HepG2 (cell line): ENCODE results near the gene DENND5B. TPM values are rescaled to one million over a fixed set of nuclear protein-coding genes. Genes with fewer than 3 reads are reported as not detected.

Experiments used
- ATAC-seq: fragments of 200-7000 bp; cut with Tn5 transposase; 3 replicates; pipeline ENCODE4 v1.9.1; 2020; ENCODE audit warnings: mild to moderate bottlenecking, moderate library complexity
- BruUV-seq: library from RNA; stranded (reverse); fragments of 400-500 nt; replicated peaks from 2 replicates; lab custom pipeline; 2021; lab: Mats Ljungman, UMichigan
- CTCF ChIA-PET: fragments of 300-600 bp; formaldehyde crosslinking; extraction: SDS; loops from one replicate; lab custom pipeline; 2021; ENCODE audit warnings: low total read pairs, inconsistent platforms, low intra/inter-chr PET ratio; lab: Yijun Ruan, JAX
- POLR2A ChIA-PET: fragments of 350-600 bp; sonication (Branson Sonifier 250); formaldehyde crosslinking; loops from one replicate; lab custom pipeline; 2020; ENCODE audit warnings: antibody characterized with exemption, inconsistent platforms; lab: Yijun Ruan, JAX
- DNase-seq: peaks from one replicate; pipeline ENCODE4 v3.0.0-alpha.2; 2015; ENCODE audit warnings: low spot score
- FAIRE-seq: peaks from 3 replicates; lab custom pipeline; 2011; peaks lifted over from hg19 to GRCh38; lab: Jason Lieb, UNC
- H2AFZ ChIP-seq: one replicate; pipeline ENCODE4 v1.6.1; 2011; ENCODE audit warnings: low read length, inconsistent platforms
- H3K27ac ChIP-seq: fragments of 300-600 bp; 3 replicates; pipeline ENCODE4 v1.8.0; 2011; ENCODE audit warnings: mixed run types, mild to moderate bottlenecking, mixed read lengths, low read length, inconsistent platforms; ENCODE audit not compliant: insufficient read depth; ENCODE audit errors: extremely low read length
- H3K27me3 ChIP-seq, 2 experiments: fragments of 200-600 bp in 1 of 2; 2 replicates in 1 of 2; 3 replicates in 1 of 2; pipeline versions ENCODE4 v1.6.0 to v1.8.0; 2011; ENCODE audit warnings: low read length in 2 of 2, mild to moderate bottlenecking in 2 of 2, moderate library complexity in 2 of 2, inconsistent platforms in 1 of 2; ENCODE audit not compliant: insufficient read depth in 2 of 2, control insufficient read depth in 1 of 2
- H3K36me3 ChIP-seq, 2 experiments: fragments of 200-600 bp in 1 of 2; replicated peaks in 1 of 2; 2 replicates in 1 of 2; 3 replicates in 1 of 2; pipeline versions ENCODE4 v1.5.1 to v1.8.0; 2011; ENCODE audit warnings: low read length in 2 of 2, inconsistent platforms in 1 of 2; ENCODE audit not compliant: insufficient read depth in 2 of 2, control insufficient read depth in 1 of 2
- H3K4me1 ChIP-seq: 2 replicates; pipeline ENCODE4 v1.5.1; 2012; ENCODE audit warnings: low read length, inconsistent platforms; ENCODE audit not compliant: insufficient read depth
- H3K4me2 ChIP-seq: 2 replicates; pipeline ENCODE4 v1.6.0; 2011; ENCODE audit warnings: low read depth, low read length, inconsistent platforms
- H3K4me3 ChIP-seq, 3 experiments: fragments of 200-600 bp in 1 of 3; sonication (generic), shearing (Covaris generic) in 1 of 3; replicated peaks in 1 of 3; 2 replicates each; pipeline ENCODE4 v1.5.1; 2011 to 2016; ENCODE audit warnings: low read length in 3 of 3, inconsistent platforms in 2 of 3, low read depth in 2 of 3, mild to moderate bottlenecking in 2 of 3, control low read depth in 1 of 3, mixed read lengths in 1 of 3; ENCODE audit not compliant: insufficient read depth in 1 of 3
- H3K79me2 ChIP-seq: one replicate; pipeline ENCODE4 v1.6.1; 2011; ENCODE audit warnings: low read length, inconsistent platforms; ENCODE audit not compliant: insufficient read depth
- H3K9ac ChIP-seq: 2 replicates; pipeline ENCODE4 v1.6.0; 2011; ENCODE audit warnings: mild to moderate bottlenecking, low read depth, low read length, inconsistent platforms; ENCODE audit not compliant: insufficient read depth
- H3K9me3 ChIP-seq: 2 replicates; pipeline ENCODE4 v1.5.1; 2012; ENCODE audit warnings: mild to moderate bottlenecking, low read length
- H4K20me1 ChIP-seq: 2 replicates; pipeline ENCODE4 v1.6.0; 2011; ENCODE audit warnings: inconsistent platforms, mild to moderate bottlenecking, low read length, moderate library complexity; ENCODE audit not compliant: insufficient read depth
- CENPX ChIP-seq: sonication (generic); formaldehyde crosslinking; IDR thresholded peaks from 2 replicates; pipeline ENCODE4 v1.9.0; 2021; ENCODE audit warnings: mild to moderate bottlenecking, missing genetic modification reagents, moderate library complexity
- KDM5A ChIP-seq: fragments of 200-600 bp; sonication (generic); IDR thresholded peaks from 2 replicates; pipeline ENCODE4 v1.7.0; 2018; ENCODE audit warnings: antibody characterized with exemption, mild to moderate bottlenecking, low read length, borderline replicate concordance
- KMT2A ChIP-seq: sonication (generic); formaldehyde crosslinking; IDR thresholded peaks from 2 replicates; pipeline ENCODE4 v1.4.0; 2020; ENCODE audit warnings: missing genetic modification reagents
- MXI1 ChIP-seq: IDR thresholded peaks from 3 replicates; pipeline ENCODE4 v1.6.1; 2012; ENCODE audit warnings: low read depth, low read length, inconsistent platforms, borderline replicate concordance
- NCOR1 ChIP-seq: fragments of 200-600 bp; sonication (generic); IDR thresholded peaks from 2 replicates; pipeline ENCODE4 v1.7.0; 2017; ENCODE audit warnings: antibody characterized with exemption, low read length, borderline replicate concordance
- NRL ChIP-seq: sonication (generic); formaldehyde crosslinking; IDR thresholded peaks from 2 replicates; pipeline ENCODE4 v1.5.0; 2020; ENCODE audit warnings: missing genetic modification reagents, mild to moderate bottlenecking, moderate library complexity, borderline replicate concordance
- PHF20 ChIP-seq: sonication (generic); formaldehyde crosslinking; IDR thresholded peaks from 2 replicates; pipeline ENCODE4 v1.5.0; 2020; ENCODE audit warnings: mild to moderate bottlenecking, missing genetic modification reagents
- RAD51 ChIP-seq: fragments of 450-650 bp; IDR thresholded peaks from 2 replicates; pipeline ENCODE4 v1.6.1; 2016; ENCODE audit warnings: borderline replicate concordance
- TARDBP ChIP-seq: sonication (generic); formaldehyde crosslinking; IDR thresholded peaks from 2 replicates; pipeline ENCODE4 v1.8.0; 2022; ENCODE audit warnings: mild to moderate bottlenecking, missing genetic modification reagents
- ZMYM4 ChIP-seq: sonication (generic); formaldehyde crosslinking; IDR thresholded peaks from 2 replicates; pipeline ENCODE4 v1.8.1; 2023; ENCODE audit warnings: mild to moderate bottlenecking, missing genetic modification reagents
- ZNF234 ChIP-seq: sonication (generic); formaldehyde crosslinking; conservative IDR thresholded peaks from 2 replicates; pipeline ENCODE4 v1.5.1; 2020; ENCODE audit warnings: mild to moderate bottlenecking, missing genetic modification reagents
- ZNF547 ChIP-seq: sonication (generic); formaldehyde crosslinking; IDR thresholded peaks from 2 replicates; pipeline ENCODE4 v1.5.1; 2020; ENCODE audit warnings: mild to moderate bottlenecking, missing genetic modification reagents
- ZNF558 ChIP-seq: sonication (generic); formaldehyde crosslinking; IDR thresholded peaks from 2 replicates; pipeline ENCODE4 v1.9.0; 2022; ENCODE audit warnings: mild to moderate bottlenecking, missing genetic modification reagents, borderline replicate concordance
- ZNF607 ChIP-seq: sonication (generic); formaldehyde crosslinking; IDR thresholded peaks from 2 replicates; pipeline ENCODE4 v1.5.1; 2020; ENCODE audit warnings: missing genetic modification reagents, mild to moderate bottlenecking, borderline replicate concordance
- WGBS: methylation state at CpG from one replicate; pipeline ENCODE4 v1.1.6; 2017; ENCODE audit warnings: low lambda C conversion rate; 5-methylcytosine and 5-hydroxymethylcytosine counted together
- in situ Hi-C: cut with HindIII; loops from 2 replicates; pipeline ENCODE4 v1.10.0; 2017; ENCODE audit warnings: low pct_unique_long_range_greater_than_20kb; ENCODE audit not compliant: extremely low pct_ligation_motif_present
- intact Hi-C: fragments of 100-400 bp; cut with micrococcal nuclease; formaldehyde crosslinking; loops from one replicate; pipeline ENCODE4 v1.10.0; 2022; ENCODE audit not compliant: unreplicated experiment
- polyA plus RNA-seq, 8 experiments: library from polyadenylated mRNA; depleted of rRNA in 3 of 8; stranded (reverse) in 7 of 8; unstranded in 1 of 8; fragments of >200 nt; fragmentation: Illumina TruSeq in 4 of 8; extraction: Trizol in 4 of 8; gene quantifications; 2 replicates each; pipeline versions ENCODE4 v1.2.1 to v1.2.3, GENCODE V29; 2011 to 2016; ENCODE audit warnings: low read depth in 4 of 8, missing spikeins in 1 of 8, mixed read lengths in 1 of 8; ENCODE audit not compliant: insufficient read depth in 1 of 8
- total RNA-seq, 5 experiments: library from RNA; depleted of rRNA; stranded (reverse); fragments of >200 nt; fragmentation: Illumina TruSeq; extraction: Trizol; gene quantifications; 2 replicates each; pipeline ENCODE4 v1.2.3, GENCODE V29; 2016; ENCODE audit warnings: low read depth in 1 of 5
- TF ChIP-seq, protein P1 (sequence below): sonication (generic); formaldehyde crosslinking; IDR thresholded peaks from 2 replicates; pipeline ENCODE4 v1.4.0; 2020; ENCODE audit warnings: missing genetic modification reagents, mild to moderate bottlenecking, borderline replicate concordance

Gene DENND5B
- total and polyA plus RNA-seq, 2 of the 13 experiments (the other 11 are each of a cell fraction or from before 2014, with no cell fraction given), result 14.7 to 18.7 TPM

DNA sequence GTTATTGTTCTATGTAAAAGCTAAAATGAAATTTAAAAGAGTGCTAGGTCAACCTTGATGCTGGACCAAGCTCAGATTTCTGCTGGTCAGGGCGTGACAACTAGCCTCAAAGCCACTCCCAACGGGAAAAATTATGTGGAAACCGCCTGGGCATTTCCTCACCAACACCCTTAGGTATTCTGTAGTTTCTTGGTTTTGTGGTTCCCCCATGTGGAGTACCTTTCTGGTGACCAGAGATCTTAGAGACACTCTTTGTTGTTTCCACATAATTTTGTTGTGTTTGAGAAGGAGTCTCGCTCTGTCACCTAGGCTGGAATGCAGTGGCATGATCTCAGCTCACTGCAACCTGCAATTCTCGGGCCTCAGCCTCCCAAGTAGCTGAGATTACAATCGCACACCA is 119.9 kb downstream of the DENND5B start:
- no peak for TF ChIP-seq ZNF607 (CRISPR knock-in tag)
- no peak for TF ChIP-seq CENPX
- no peak for TF ChIP-seq ZMYM4 (CRISPR knock-in tag)
- no peak for TF ChIP-seq TARDBP (CRISPR knock-in tag)
- TF ChIP-seq KDM5A, result no peak
- no peak for TF ChIP-seq NCOR1
- no peak for TF ChIP-seq MXI1
- TF ChIP-seq PHF20, result no peak
- no peak for TF ChIP-seq KMT2A (CRISPR knock-in tag)
- no peak for TF ChIP-seq ZNF547
- TF ChIP-seq, protein P1, sequence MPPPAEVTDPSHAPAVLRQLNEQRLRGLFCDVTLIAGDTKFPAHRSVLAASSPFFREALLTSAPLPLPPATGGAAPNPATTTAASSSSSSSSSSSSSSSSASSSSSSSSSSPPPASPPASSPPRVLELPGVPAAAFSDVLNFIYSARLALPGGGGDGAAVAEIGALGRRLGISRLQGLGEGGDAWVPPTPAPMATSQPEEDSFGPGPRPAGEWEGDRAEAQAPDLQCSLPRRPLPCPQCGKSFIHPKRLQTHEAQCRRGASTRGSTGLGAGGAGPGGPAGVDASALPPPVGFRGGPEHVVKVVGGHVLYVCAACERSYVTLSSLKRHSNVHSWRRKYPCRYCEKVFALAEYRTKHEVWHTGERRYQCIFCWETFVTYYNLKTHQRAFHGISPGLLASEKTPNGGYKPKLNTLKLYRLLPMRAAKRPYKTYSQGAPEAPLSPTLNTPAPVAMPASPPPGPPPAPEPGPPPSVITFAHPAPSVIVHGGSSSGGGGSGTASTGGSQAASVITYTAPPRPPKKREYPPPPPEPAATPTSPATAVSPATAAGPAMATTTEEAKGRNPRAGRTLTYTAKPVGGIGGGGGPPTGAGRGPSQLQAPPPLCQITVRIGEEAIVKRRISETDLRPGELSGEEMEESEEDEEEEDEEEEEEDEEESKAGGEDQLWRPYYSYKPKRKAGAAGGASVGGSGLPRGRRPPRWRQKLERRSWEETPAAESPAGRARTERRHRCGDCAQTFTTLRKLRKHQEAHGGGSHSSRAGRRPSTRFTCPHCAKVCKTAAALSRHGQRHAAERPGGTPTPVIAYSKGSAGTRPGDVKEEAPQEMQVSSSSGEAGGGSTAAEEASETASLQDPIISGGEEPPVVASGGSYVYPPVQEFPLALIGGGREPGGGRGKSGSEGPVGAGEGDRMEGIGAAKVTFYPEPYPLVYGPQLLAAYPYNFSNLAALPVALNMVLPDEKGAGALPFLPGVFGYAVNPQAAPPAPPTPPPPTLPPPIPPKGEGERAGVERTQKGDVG (CRISPR knock-in tag), result no peak
- TF ChIP-seq RAD51, result no peak
- no peak for TF ChIP-seq NRL
- no peak for TF ChIP-seq ZNF234 (CRISPR knock-in tag)
- no peak for TF ChIP-seq ZNF558 (CRISPR knock-in tag)
- TF ChIP-seq, all 625 proteins: peak for 0
- POLR2A ChIA-PET, result no interaction called here
- BruUV-seq, result no TSS peak
- no peak overlapping the region for H2AFZ ChIP-seq
- FAIRE-seq (no peak), ATAC-seq (no peak), DNase-seq (no peak)
- H3K27ac ChIP-seq, result no peak overlapping the region
- H3K9ac ChIP-seq, result no peak overlapping the region
- WGBS, result 79% methylated on average over 6 of the region's 6 CpGs
- peaks cover 35% of the 10 kb centered on the region for H3K4me1 ChIP-seq
- no peaks in the 10 kb centered on the region for H3K27me3 ChIP-seq
- H3K4me3 ChIP-seq, result no peak overlapping the region
- no peak overlapping the region for H3K4me2 ChIP-seq
- H3K9me3 ChIP-seq, result no peaks in the 10 kb centered on the region
- intact Hi-C loops, result no loop called here
- no peaks in the 10 kb centered on the region for H3K79me2 ChIP-seq
- CTCF ChIA-PET, result no interaction called here
- no peaks in the 10 kb centered on the region for H4K20me1 ChIP-seq
- in situ Hi-C loops, result no loop called here
- H3K36me3 ChIP-seq, result no peaks in the 10 kb centered on the region; a peak in 1 of 5 replicates
